Stimulated activated CD8-positive, alpha-beta memory T cell treated with anti-CD3 and anti-CD28 coated beads, Interleukin-2, amount 100 ng/mL, for 48 hours (primary cell): ENCODE results near the gene ZNF394.
A peak's percentile ranks its signal among the peaks of the same experiment; 100 is the strongest.

Experiments used
- DNase-seq, 2 donors: peaks; one replicate each; pipeline ENCODE4 v3.0.0-alpha.2; 2020; ENCODE audit warnings: low read depth in 2 of 2

ZNF394 gene

GRCh38 chr7:99493823-99494222 is 6.3 kb downstream of the ZNF394 start:
- DNase-seq: no peak

GRCh38 chr7:99490878-99491277 is 9.2 kb downstream of the ZNF394 start:
- no peak for DNase-seq

GRCh38 chr7:99489235-99489634 is 10.8 kb downstream of the ZNF394 start:
- DNase-seq: no peak

DNA sequence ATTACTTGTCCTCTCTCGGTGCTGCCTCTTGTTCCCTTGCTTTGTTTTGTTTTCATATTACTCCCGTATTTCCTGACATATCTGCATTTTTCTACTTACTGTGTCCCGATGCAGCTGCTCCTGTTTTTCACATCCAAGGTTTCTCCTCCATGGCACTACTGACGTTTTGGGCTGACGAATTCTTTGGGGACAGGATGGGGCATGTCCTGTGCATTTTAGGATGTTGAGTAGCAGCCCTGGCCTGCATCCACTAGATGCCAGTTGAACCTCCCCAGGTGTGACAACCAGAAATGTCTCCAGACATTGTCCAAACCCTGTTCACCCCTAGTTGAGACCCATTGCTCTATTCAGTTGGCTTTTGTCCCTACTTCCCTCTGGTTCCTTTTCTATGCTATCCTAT is 15.0 kb downstream of the ZNF394 start:
- no peak for DNase-seq

- no peak for DNase-seq
Measured at GRCh38 chr7:99478464-99479440, 21.3 kb downstream of the ZNF394 start.

- DNase-seq: no peak
Measured at GRCh38 chr7:99476107-99476506, 24.0 kb downstream of the ZNF394 start.

- DNase-seq: no peak
Measured at GRCh38 chr7:99473315-99473596, 26.8 kb downstream of the ZNF394 start.

DNA sequence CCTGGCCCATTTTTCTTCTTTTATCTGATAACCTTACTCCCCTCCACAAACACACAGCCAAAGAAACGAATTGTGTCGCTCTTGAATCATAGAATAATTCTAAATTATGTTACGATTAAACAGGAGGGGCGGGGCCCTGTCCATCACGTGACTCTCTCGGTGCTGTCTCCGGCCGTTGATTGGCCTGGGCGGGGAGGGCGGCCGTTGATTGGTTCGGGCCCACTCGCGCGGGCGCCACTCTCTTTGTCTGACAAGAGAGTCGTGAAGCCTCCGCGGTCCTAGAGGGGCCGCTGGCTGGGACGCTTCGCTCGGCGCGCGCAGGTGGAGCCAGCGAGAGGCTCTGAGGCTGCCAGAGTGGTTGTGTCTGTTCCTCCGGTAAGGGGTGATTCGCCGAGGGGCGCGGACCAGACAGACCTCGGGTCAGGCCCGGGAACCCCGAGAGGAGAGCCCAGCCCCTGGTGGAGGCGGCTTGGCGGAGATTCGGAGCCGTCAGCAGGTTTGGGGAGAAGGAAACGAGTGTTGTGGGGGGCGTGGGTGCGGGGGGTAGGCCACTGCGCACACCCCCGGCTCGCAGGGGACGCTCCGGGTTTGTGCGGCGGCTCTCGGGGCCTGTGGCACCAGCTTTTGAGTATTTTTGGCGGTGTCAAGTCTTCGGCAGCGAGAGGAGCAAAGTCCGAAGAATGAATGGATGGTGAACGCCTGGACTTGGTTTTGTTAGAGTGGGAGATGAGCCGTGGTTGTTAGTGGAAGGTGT is 27.3 kb downstream of the ZNF394 start, which contains the start of gene ZNF789:
ZNF789 (plus strand) TSS at position 330 of the 754 bp plus-strand sequence. CDS start 3,567 bp downstream, outside the sequence.
- peak; percentile 97 for DNase-seq

DNA sequence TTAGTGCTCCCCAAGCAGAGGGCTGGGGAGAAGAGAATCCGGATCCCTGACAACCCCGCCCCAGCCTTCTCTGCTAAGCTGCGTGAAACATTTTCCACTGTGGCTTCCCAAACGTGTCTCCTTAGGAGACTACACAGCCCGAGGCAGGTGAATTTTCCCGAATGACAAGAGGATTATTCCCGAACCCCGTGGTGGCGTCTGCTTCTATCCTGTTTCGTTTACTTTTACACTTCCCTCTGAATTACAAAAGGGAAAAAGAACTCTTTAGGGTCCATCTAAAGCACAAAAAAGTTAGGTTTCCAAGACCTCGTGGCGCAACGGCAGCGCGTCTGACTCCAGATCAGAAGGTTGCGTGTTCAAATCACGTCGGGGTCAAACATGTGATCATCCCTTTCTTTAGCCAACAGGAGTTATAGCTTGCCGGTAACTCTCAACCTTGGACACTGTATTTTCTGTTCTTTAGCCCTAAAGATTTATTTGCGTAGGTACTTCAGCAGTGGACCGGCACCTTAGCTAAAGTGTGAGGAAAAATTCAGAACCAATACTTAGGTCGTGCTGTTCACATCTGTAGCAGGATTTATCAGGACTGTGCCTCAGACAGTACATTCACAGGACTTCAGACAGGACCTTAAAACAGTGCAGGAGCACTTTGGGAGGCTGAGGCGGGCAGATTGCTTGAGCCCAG is 30.6 kb downstream of the ZNF394 start:
- no peak for DNase-seq

GRCh38 chr7:99468336-99468918 is 31.7 kb downstream of the ZNF394 start:
- DNase-seq: no peak

DNA sequence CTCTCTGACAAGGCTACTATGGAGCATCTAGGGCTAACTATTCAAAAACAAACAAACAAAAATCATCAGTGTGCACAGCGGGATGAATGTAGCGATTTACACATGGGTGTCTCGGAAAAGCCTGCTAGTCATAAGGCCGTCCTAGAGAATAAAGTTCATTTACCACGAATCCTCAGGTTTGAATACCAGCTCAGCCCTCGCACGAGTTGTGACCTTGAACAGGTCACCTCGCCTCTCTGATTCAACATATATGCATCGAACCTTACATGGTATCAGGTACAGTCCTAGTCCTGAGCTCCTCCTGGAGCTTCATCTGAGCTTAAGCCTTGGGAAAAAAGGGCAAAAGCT is 34.7 kb downstream of the ZNF394 start:
- DNase-seq: no peak

DNA sequence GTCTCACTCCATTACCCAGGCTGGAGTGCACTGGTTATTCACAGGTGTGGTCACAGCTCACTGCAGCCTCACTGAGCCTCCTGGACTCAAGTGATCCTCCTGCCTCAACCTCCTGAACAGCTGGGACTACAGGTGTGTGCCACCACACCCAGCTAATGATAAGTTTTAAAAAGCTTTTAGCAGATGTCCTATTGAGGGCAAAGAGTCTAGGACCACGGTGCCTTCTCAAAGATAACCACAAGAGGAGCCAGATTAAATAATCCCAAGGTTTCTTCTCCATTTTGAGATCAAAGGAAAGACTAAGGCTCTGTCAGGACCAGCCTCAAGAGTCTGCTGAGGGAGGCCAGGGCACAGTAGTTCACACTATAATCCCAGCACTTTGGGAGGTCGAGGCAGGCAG is 38.9 kb downstream of the ZNF394 start:
- no peak for DNase-seq

DNA sequence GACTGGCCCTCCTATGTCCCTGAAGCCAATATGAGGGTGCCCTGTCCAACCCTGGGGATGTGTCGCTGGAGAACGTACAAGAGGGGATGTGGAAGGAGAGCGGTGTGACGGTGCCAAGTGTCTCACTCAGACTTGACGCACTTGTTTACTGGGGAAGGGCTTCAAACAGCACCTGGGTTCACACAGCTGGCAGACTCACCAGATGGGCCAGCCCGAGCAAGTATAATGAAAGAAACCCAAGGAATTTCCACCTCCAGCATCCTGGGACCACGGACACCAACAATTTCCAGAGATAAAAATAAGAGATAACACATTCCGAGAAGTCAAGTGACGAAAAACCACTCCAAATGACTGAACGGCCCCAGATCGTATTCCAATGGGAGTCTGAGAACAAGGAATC is 39.4 kb downstream of the ZNF394 start:
- DNase-seq: no peak

DNA sequence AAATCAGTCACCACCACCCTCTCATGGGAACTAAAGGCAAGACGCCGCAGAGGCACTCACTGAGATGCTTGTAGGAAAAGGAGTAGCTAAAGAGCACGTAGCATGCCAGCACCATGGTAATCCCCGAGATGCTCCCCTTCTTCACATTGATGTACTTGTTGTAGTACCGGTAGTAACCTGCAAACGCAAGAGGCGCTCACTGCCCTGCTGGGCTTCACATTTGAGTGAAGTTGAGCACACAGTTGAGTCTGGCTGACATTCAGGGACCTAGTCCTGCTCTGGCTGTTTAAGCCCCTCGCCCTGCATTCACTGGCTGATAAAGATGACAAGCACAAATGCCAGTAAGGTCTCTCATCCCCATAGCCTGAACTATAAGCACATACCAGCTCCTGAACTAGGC is 41.0 kb downstream of the ZNF394 start:
- no peak for DNase-seq

- no peak for DNase-seq
Measured at GRCh38 chr7:99457650-99458493, 42.2 kb downstream of the ZNF394 start.

DNA sequence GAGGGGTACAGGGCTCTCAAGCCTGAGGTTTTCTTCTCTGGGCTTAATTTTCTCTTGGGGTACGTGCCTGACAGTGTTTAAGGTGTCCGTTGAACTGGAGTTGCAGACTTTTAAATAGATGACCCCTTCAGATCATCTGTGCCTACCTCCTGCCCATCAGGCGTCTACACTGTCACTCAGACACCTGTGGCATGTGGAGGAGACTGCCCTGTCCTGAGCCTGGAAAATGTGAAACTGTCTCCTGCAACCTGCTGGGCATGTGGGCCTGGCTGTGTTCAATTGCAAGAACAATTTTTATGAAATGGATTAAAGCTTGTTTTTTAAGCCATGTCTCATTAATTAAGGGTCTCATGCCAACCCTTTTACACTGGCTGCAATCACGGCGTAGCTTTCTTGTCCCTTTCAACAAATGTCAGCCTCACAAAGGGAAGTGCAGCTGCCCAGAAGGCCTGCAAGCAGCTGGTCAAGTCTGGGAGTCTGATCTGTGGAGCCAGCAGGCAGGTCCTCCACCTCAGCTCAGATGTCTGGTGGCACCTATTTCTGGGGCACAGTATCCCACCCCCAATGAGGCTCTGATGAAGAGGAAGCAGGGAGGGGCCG is 42.9 kb downstream of the ZNF394 start:
- no peak for DNase-seq

DNA sequence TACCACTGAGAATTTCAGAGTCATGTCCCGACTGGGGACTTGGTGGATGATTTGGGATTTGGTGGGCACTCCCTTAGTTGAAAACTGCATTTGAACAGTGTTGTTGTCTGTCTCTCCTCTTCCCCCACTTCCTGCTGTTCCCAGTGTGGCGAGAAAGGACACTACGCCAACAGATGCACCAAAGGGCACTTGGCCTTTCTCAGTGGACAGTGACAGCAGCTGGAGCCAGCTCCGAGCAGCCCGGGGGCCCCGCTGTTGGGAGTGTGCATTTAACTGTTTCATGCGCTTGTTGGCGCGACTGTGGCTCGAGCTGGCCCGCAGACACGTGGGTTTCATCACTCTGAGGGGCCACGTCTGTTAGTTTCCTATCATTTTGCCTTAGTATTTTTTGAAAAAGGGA is 43.8 kb downstream of the ZNF394 start:
- no peak for DNase-seq

- DNase-seq: no peak
Measured at GRCh38 chr7:99455874-99456273, 44.2 kb downstream of the ZNF394 start.

GRCh38 chr7:99453105-99453504 is 47.0 kb downstream of the ZNF394 start:
- DNase-seq: no peak

- DNase-seq: no peak
Measured at GRCh38 chr7:99452541-99452940, 47.5 kb downstream of the ZNF394 start.

DNA sequence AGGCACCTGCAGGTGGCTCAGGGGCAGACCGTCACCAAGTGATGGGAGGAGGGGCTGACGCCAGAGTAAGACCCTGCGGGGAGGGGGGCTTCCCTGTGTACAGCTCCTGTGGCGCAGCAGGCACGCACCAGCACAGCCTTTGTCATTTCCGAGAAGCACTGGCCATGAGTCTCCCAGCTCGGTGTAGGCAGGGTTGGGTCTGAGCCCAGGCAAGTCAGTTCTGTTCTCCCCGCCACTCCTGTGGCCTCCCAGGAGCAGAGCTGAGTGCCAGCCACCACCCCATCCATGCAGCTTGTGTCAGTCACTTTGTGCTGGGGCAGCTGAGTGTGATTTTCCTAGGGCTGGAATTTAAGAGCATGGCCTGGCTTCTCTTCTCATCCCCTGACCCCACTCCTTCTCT is 48.1 kb downstream of the ZNF394 start:
- DNase-seq: no peak
